Measurements from ENCODE around the gene SLAMF8.

Gene SLAMF8

DNA sequence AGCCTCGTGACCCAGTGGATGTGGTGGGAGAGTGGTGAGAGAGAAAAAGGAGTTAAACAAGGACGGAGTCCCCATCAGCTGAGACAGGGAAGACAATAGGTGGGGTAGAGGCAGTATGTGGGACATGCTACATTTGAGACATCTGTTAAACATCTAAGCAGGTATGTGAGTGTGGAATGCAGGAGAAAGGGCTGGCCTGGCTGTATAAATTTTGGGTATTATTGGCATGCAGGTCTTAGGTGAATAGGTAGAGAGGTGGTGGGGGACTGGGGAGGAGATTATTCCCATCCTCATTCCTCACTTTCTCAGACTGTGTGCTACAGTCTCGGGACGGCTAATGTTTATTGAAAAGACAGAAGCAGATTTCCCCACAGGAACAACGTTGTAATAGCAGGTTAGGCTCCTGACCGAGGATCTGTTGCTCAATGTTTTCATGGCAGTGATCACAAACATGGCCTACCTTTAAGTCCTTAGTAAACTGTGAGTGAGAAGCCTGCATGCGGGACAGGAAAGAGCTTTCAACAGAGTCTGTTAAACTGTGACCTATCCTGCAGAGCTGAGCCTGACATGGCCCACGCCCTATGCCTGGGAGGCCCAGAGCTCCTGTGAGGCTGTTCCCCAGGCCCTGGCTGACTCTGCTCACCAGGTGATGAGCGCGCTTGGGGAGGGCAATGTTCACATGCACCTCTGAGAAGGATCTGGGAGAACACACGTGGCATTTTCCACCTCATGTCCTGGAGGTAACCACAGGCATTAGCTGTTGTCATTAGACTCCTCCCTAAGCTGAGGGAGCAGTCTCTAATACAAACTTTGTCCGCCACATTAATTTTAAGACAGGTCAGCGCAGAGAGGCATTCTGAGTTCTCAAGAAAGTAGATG, 19.3 kb downstream of the SLAMF8 start:
- no peak overlapping the region for H3K27ac ChIP-seq (ENCODE audit: low read depth in 2 of 2, low read length in 2 of 2)
- no peaks in the 10 kb centered on the region for H3K36me3 ChIP-seq (ENCODE audit: control insufficient read depth in 2 of 2, insufficient read depth in 2 of 2, low read length in 2 of 2)
- no peak overlapping the region for H3K4me3 ChIP-seq (ENCODE audit: low read length in 2 of 2)
- H3K27me3 ChIP-seq (ENCODE audit: control insufficient read depth in 2 of 2, insufficient read depth in 2 of 2, low read length in 2 of 2) = no peaks in the 10 kb centered on the region
- H3K9me3 ChIP-seq (ENCODE audit: control insufficient read depth in 2 of 2, low read length in 2 of 2) = no peaks in the 10 kb centered on the region
- H3K4me1 ChIP-seq (ENCODE audit: control insufficient read depth in 2 of 2, insufficient read depth in 2 of 2, low read length in 2 of 2) = peaks cover 0 to 2% of the 10 kb centered on the region in 2 donors
- no peak overlapping the region for H3K9ac ChIP-seq (ENCODE audit: low read depth in 1 of 2, low read length in 2 of 2)

DNA sequence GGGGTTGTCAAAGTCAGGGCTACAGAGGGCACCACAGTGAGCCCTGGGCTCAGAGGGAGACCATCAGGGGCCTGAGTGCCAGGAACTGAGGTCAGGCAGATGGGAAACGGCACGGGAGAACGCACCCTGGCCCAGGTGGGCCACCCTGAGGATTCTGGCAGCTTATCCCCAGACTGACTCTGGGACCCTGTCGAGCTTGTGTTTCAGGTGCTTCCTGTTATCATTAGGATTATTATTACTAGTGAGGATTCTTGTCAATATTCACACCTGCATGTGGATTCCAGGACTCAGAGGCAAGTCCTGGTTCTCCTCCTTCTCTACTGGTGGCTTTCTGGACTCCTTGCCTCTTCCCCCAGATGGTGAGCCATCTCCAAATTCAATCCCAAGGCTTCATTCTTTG, 20.6 kb downstream of the SLAMF8 start:
- Histone ChIP-seq H3K27me3 (ENCODE audit: control insufficient read depth in 2 of 2, insufficient read depth in 2 of 2, low read length in 2 of 2) (no peaks in the 10 kb centered on the region), H3K9ac (ENCODE audit: low read depth in 1 of 2, low read length in 2 of 2) (no peak overlapping the region), H3K4me1 (ENCODE audit: control insufficient read depth in 2 of 2, insufficient read depth in 2 of 2, low read length in 2 of 2) (peaks cover 0 to 2% of the 10 kb centered on the region in 2 donors), H3K9me3 (ENCODE audit: control insufficient read depth in 2 of 2, low read length in 2 of 2) (no peaks in the 10 kb centered on the region), H3K27ac (ENCODE audit: low read depth in 2 of 2, low read length in 2 of 2) (no peak overlapping the region), H3K36me3 (ENCODE audit: control insufficient read depth in 2 of 2, insufficient read depth in 2 of 2, low read length in 2 of 2) (no peaks in the 10 kb centered on the region), H3K4me3 (ENCODE audit: low read length in 2 of 2) (no peak overlapping the region)

DNA sequence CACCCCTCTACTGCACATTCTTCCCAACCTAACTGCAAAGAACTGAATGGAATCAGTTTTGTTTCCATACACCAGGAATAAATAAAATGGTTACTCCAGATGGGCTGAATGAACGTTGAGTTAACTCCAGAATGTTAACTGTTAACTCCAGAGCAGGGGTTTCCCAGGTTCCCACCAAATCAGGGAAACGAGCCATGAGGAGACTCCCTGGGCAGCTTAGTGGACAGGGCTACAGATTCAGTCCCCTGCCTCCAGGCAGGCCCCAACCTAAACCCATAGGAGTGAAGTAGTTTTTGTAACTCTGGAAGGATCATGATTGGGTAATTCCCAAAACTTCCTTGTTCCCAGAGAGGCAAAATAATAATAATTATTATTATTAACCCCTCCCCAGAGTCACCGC, 21.7 kb downstream of the SLAMF8 start:
- Histone ChIP-seq H3K4me3 (ENCODE audit: low read length in 2 of 2) (no peak overlapping the region), H3K4me1 (ENCODE audit: control insufficient read depth in 2 of 2, insufficient read depth in 2 of 2, low read length in 2 of 2) (peaks cover 2 to 3% of the 10 kb centered on the region in 2 donors), H3K27me3 (ENCODE audit: control insufficient read depth in 2 of 2, insufficient read depth in 2 of 2, low read length in 2 of 2) (no peaks in the 10 kb centered on the region), H3K27ac (ENCODE audit: low read depth in 2 of 2, low read length in 2 of 2) (no peak overlapping the region), H3K9me3 (ENCODE audit: control insufficient read depth in 2 of 2, low read length in 2 of 2) (no peaks in the 10 kb centered on the region), H3K9ac (ENCODE audit: low read depth in 1 of 2, low read length in 2 of 2) (no peak overlapping the region), H3K36me3 (ENCODE audit: control insufficient read depth in 2 of 2, insufficient read depth in 2 of 2, low read length in 2 of 2) (no peaks in the 10 kb centered on the region)

DNA sequence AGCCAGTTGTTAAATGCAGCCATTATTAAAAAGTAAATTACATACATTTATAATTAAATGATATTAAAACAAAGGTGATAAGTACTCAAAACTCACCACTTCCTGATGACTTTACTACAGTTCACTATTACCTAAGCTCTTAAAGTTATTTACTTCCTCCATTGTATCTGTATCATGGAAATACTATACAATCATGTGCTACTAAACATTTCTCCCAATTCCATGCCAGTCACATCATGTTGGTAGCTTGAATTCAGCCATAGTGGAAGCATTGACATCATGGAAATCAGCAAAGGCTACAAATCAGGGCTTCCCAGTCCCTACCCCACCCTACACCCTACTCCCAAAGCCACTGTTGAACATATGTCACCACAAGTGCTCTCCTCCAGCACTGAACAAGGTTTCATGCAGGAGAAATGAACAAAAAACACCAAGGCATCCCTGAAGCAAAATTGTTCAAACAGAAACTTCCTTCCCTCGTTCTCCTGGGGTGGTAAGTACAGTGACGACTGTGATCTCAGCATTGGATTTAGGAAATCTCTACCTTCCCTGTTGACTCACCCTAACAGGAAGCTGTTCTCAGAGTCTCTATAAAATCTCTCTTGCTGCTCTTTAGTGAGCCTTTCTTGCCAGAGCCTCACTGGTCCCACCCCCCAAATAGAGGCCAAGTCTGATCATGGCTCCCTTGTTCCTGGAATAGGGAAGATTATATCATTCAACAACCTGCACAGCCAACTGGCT, 23.1 kb downstream of the SLAMF8 start:
- Histone ChIP-seq H3K4me3 (ENCODE audit: low read length in 2 of 2) (no peak overlapping the region), H3K9ac (ENCODE audit: low read depth in 1 of 2, low read length in 2 of 2) (no peak overlapping the region), H3K36me3 (ENCODE audit: control insufficient read depth in 2 of 2, insufficient read depth in 2 of 2, low read length in 2 of 2) (no peaks in the 10 kb centered on the region), H3K27ac (ENCODE audit: low read depth in 2 of 2, low read length in 2 of 2) (peak overlapping the region in 1 of 2 donors; percentile 6), H3K9me3 (ENCODE audit: control insufficient read depth in 2 of 2, low read length in 2 of 2) (no peaks in the 10 kb centered on the region), H3K27me3 (ENCODE audit: control insufficient read depth in 2 of 2, insufficient read depth in 2 of 2, low read length in 2 of 2) (no peaks in the 10 kb centered on the region), H3K4me1 (ENCODE audit: control insufficient read depth in 2 of 2, insufficient read depth in 2 of 2, low read length in 2 of 2) (peaks cover 2 to 7% of the 10 kb centered on the region in 2 donors)

DNA sequence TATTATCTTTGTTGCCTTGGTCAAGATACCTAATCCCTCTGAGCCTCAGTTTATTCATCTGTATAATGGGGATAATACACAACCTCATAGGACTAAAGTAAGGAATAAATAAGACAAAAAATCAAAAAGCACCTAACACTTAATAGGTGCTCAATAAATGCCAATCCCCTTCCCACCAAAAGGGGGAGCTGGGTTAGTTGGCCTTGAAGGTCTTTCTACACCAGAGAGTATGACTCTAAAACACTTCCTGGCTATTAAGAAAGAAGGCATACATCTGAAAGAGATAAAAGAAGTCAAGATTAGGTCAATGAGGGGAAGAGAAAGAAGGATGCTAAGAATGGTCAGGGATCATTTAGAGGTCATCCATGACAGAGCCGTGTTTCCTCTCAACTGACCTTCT, 24.7 kb downstream of the SLAMF8 start:
- peaks cover 2 to 7% of the 10 kb centered on the region in 2 donors for H3K4me1 ChIP-seq (ENCODE audit: control insufficient read depth in 2 of 2, insufficient read depth in 2 of 2, low read length in 2 of 2)
- H3K4me3 ChIP-seq (ENCODE audit: low read length in 2 of 2) = no peak overlapping the region
- no peaks in the 10 kb centered on the region for H3K27me3 ChIP-seq (ENCODE audit: control insufficient read depth in 2 of 2, insufficient read depth in 2 of 2, low read length in 2 of 2)
- H3K36me3 ChIP-seq (ENCODE audit: control insufficient read depth in 2 of 2, insufficient read depth in 2 of 2, low read length in 2 of 2) = no peaks in the 10 kb centered on the region
- no peak overlapping the region for H3K9ac ChIP-seq (ENCODE audit: low read depth in 1 of 2, low read length in 2 of 2)
- H3K27ac ChIP-seq (ENCODE audit: low read depth in 2 of 2, low read length in 2 of 2) = no peak overlapping the region
- H3K9me3 ChIP-seq (ENCODE audit: control insufficient read depth in 2 of 2, low read length in 2 of 2) = no peaks in the 10 kb centered on the region

DNA sequence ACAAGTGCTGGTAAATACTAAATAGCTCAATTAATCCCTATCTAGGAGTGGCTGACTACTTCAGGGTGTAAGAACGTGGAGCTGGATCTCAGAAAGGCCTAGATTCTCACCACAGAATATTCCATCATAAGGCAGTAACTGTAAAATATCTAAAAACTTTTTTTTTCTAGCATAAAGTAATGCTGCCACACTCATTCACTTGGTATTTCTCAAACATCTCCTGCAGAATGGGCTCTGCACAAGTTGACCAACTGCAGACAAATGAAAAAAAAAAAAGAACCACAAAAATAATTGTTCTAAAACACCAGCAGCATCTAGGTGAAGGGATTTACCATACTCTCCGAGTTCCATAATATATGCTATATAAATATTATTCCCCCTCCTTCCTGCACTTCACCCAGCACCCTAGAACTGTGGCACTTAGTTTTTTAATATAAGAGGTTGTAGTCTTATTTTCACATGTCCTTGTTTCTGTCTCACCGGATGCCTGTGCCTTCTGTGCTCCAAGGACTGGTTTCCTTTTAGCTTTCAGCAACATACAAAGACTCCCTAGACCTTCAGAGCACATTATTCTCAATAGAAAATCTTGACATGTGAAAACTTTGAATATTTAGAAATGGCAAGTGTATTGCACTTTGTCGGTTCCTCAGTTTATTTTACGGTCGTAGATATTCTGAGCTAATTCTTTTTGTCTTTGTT, 26.9 kb downstream of the SLAMF8 start:
- Histone ChIP-seq H3K4me3 (ENCODE audit: low read length in 2 of 2) (peak overlapping the region; percentile 76 to 79), H3K4me1 (ENCODE audit: control insufficient read depth in 2 of 2, insufficient read depth in 2 of 2, low read length in 2 of 2) (peaks cover 2 to 7% of the 10 kb centered on the region in 2 donors), H3K36me3 (ENCODE audit: control insufficient read depth in 2 of 2, insufficient read depth in 2 of 2, low read length in 2 of 2) (no peaks in the 10 kb centered on the region), H3K27ac (ENCODE audit: low read depth in 2 of 2, low read length in 2 of 2) (peak overlapping the region; percentile 97 to 98), H3K9me3 (ENCODE audit: control insufficient read depth in 2 of 2, low read length in 2 of 2) (no peaks in the 10 kb centered on the region), H3K27me3 (ENCODE audit: control insufficient read depth in 2 of 2, insufficient read depth in 2 of 2, low read length in 2 of 2) (no peaks in the 10 kb centered on the region), H3K9ac (ENCODE audit: low read depth in 1 of 2, low read length in 2 of 2) (peak overlapping the region; percentile 91 to 94)

DNA sequence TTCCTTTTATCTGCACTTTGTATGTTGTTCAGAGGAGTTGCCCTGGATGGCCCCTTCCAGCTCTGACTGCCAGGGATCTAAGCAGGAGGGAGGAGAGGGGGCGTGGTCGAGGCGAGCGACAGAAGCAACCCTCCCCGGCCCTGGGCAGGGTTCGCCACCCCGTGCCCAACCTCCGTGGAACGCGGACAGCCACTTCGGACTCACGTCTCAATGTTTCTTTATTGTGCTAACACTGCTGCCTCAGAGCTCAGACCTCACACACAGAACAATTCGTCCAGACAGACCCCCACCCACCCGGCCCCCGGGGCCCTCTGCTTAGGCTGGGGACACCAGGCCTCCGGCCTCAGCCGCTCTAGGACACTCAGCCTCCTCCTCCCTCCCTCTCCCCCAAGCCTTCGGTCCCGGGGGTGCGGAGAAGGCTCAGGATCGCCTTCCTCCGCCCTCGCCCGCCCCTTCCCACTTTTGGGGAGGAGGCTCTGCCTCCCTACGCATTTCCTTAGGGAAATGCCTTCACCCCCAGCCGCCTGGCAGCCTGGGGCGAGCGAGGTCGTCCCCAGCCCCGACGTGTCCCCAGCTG, 27.5 kb downstream of the SLAMF8 start:
- Histone ChIP-seq H3K36me3 (ENCODE audit: control insufficient read depth in 2 of 2, insufficient read depth in 2 of 2, low read length in 2 of 2) (no peaks in the 10 kb centered on the region), H3K9me3 (ENCODE audit: control insufficient read depth in 2 of 2, low read length in 2 of 2) (no peaks in the 10 kb centered on the region), H3K4me1 (ENCODE audit: control insufficient read depth in 2 of 2, insufficient read depth in 2 of 2, low read length in 2 of 2) (peaks cover 2 to 7% of the 10 kb centered on the region in 2 donors), H3K27me3 (ENCODE audit: control insufficient read depth in 2 of 2, insufficient read depth in 2 of 2, low read length in 2 of 2) (no peaks in the 10 kb centered on the region), H3K4me3 (ENCODE audit: low read length in 2 of 2) (peak overlapping the region; percentile 76 to 79), H3K9ac (ENCODE audit: low read depth in 1 of 2, low read length in 2 of 2) (peak overlapping the region; percentile 91 to 94), H3K27ac (ENCODE audit: low read depth in 2 of 2, low read length in 2 of 2) (peak overlapping the region; percentile 97 to 98)

DNA sequence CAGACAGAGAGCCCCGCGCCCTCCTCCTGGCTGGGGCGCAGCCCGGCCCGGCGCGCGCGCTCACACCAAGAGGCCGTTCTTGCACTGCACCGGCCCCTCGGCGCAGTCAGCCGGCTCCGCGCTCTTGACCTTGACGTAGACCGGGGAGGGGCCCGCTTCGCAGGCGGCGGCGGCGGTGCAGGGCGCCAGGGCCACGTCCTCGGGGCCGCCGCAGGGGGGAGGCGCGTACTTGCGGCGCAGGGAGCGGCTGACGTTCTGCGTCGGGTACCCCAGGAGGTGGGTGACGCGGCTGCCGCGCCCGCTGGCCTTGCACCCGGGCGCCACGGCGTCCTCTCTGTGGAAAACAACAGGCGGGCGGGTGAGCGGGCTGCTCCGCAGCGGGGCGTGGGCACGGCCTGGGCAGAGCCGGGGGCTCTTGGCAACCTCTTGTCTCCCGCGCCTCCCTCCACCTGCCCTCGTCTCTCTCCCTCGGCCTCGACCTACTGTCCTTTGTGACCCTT, 28.1 kb downstream of the SLAMF8 start:
- H3K9me3 ChIP-seq (ENCODE audit: control insufficient read depth in 2 of 2, low read length in 2 of 2) = no peaks in the 10 kb centered on the region
- peak overlapping the region; percentile 97 to 98 for H3K27ac ChIP-seq (ENCODE audit: low read depth in 2 of 2, low read length in 2 of 2)
- H3K36me3 ChIP-seq (ENCODE audit: control insufficient read depth in 2 of 2, insufficient read depth in 2 of 2, low read length in 2 of 2) = no peaks in the 10 kb centered on the region
- peak overlapping the region; percentile 79 to 80 for H3K4me3 ChIP-seq (ENCODE audit: low read length in 2 of 2)
- H3K9ac ChIP-seq (ENCODE audit: low read depth in 1 of 2, low read length in 2 of 2) = peak overlapping the region; percentile 91 to 94
- no peaks in the 10 kb centered on the region for H3K27me3 ChIP-seq (ENCODE audit: control insufficient read depth in 2 of 2, insufficient read depth in 2 of 2, low read length in 2 of 2)
- peaks cover 2 to 7% of the 10 kb centered on the region in 2 donors for H3K4me1 ChIP-seq (ENCODE audit: control insufficient read depth in 2 of 2, insufficient read depth in 2 of 2, low read length in 2 of 2)

DNA sequence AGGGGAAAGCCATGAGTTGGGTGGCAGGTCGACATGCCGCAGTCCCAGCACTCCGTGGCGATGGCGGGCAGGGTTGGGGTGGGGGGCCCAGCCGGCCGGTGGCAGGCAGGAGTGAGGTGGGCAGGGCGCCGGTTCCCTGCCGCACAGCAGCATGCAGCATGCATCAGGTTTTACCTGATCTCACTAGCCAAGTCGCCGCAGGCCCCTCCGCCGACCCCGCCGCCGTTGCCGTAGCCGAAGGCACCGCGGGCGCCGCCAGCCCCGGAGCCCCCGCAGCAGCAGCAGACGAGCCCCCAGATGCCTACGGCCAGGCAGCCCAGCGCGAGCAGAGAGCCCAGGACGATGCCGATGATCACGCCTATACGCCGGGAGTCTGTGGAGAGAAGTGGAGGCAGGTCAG, 29.0 kb downstream of the SLAMF8 start:
- no peak overlapping the region for H3K27ac ChIP-seq (ENCODE audit: low read depth in 2 of 2, low read length in 2 of 2)
- no peaks in the 10 kb centered on the region for H3K27me3 ChIP-seq (ENCODE audit: control insufficient read depth in 2 of 2, insufficient read depth in 2 of 2, low read length in 2 of 2)
- H3K4me3 ChIP-seq (ENCODE audit: low read length in 2 of 2) = peak overlapping the region in 1 of 2 donors; percentile 80
- H3K4me1 ChIP-seq (ENCODE audit: control insufficient read depth in 2 of 2, insufficient read depth in 2 of 2, low read length in 2 of 2) = peaks cover 0 to 7% of the 10 kb centered on the region in 2 donors
- H3K36me3 ChIP-seq (ENCODE audit: control insufficient read depth in 2 of 2, insufficient read depth in 2 of 2, low read length in 2 of 2) = no peaks in the 10 kb centered on the region
- no peaks in the 10 kb centered on the region for H3K9me3 ChIP-seq (ENCODE audit: control insufficient read depth in 2 of 2, low read length in 2 of 2)
- no peak overlapping the region for H3K9ac ChIP-seq (ENCODE audit: low read depth in 1 of 2, low read length in 2 of 2)

All from mucosa of rectum (tissue), 2 donors.